AG08395 (cell line): ENCODE data around the gene SPAAR.
"Not testable (repeated sequence)": the region's sequence is repeated elsewhere in the genome, so short reads cannot be mapped to it uniquely, and the experiment has no call there.

ENCODE experiments used
- DNase-seq: peaks from one replicate; pipeline ENCODE4 v3.0.0; 2012; ENCODE audit warnings: mixed read lengths, low spot score

The SPAAR gene

GRCh38 chr9:35904338-35904737 lies 5.0 kb upstream of the SPAAR start:
- DNase-seq: no peak

- DNase-seq: peak; percentile 59
Measured at GRCh38 chr9:35905051-35905781, 4.1 kb upstream of the SPAAR start.

- DNase-seq: peak; percentile 87
Measured at GRCh38 chr9:35905912-35906679, 3.2 kb upstream of the SPAAR start, which contains the start of gene HRCT1. Gene HRCT1 (plus strand): TSS chr9:35906202. CDS start chr9:35906288, 86 bp downstream.

GRCh38 chr9:35906923-35907699 lies 2.2 kb upstream of the SPAAR start:
- DNase-seq: peak; percentile 79

GRCh38 chr9:35907711-35908503 lies 1.4 kb upstream of the SPAAR start:
- DNase-seq: peak; percentile 84

GRCh38 chr9:35908504-35909125 lies 675 bp upstream of the SPAAR start:
- DNase-seq: peak; percentile 27

- DNase-seq: no peak
Measured at GRCh38 chr9:35909687-35910612, 660 bp downstream of the SPAAR start.

- DNase-seq: peak; percentile 44
Measured at GRCh38 chr9:35910613-35911359, 1.5 kb downstream of the SPAAR start.

GRCh38 chr9:35911690-35912089 lies 2.4 kb downstream of the SPAAR start:
- no peak for DNase-seq

GRCh38 chr9:35912791-35913400 lies 3.6 kb downstream of the SPAAR start:
- DNase-seq: no peak

GRCh38 chr9:35913429-35913828 lies 4.1 kb downstream of the SPAAR start:
- not testable (repeated sequence) for DNase-seq

GRCh38 chr9:35914301-35914807 lies 5.1 kb downstream of the SPAAR start:
- peak; percentile 52 for DNase-seq

- no peak for DNase-seq
Measured at GRCh38 chr9:35915681-35916294, 6.5 kb downstream of the SPAAR start.

- DNase-seq: no peak
Measured at GRCh38 chr9:35917261-35917660, 8.0 kb downstream of the SPAAR start.

- no peak for DNase-seq
Measured at GRCh38 chr9:35918780-35919179, 9.5 kb downstream of the SPAAR start.

- DNase-seq: no peak
Measured at GRCh38 chr9:35919212-35920008, 10.1 kb downstream of the SPAAR start.

- peak; percentile 14 for DNase-seq
Measured at GRCh38 chr9:35920051-35920620, 10.8 kb downstream of the SPAAR start.
